ENCODE data around the gene OPALIN. TPM values are rescaled to one million over a fixed set of nuclear protein-coding genes. Genes with fewer than 3 reads are reported as not detected.

The OPALIN gene
- total and polyA plus RNA-seq, 2 donors (not counting 3 experiments of a cell fraction or from before 2014, with no cell fraction given) = not detected

DNA sequence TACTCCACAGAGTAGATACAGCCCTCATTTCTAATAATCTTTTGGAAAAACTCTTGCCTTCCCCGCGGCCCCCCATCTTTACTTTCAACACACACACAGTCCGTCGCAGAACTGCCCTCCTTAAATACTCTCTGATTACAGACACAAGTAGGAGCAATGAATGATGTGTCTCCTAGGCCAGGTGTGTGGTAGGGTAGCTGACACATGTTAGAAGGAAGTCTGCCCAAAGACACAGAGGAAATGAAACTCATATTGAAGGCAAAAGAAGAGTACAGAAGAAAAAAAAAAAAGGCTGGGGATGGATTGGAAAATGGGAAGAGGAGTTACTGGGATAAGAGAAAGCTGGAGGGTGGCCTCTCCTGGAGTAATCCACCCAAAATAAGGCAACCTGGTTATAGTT lies 14.6 kb downstream of the OPALIN start:
- dilution Hi-C loops (cut with MboI; ENCODE audit: extremely low pct_ligation_motif_present, low sequenced_read_pairs) (no loop called here), intact Hi-C loops (cut with micrococcal nuclease) (no loop called here)
- Histone ChIP-seq H3K4me3 (replicated peaks in 1 of 3; ENCODE audit: insufficient read depth in 1 of 3, low read depth in 1 of 3, low read length in 3 of 3) (no peak overlapping the region), H3K9me3 (replicated peaks; ENCODE audit: control insufficient read depth, insufficient read depth, low read length) (no peaks in the 10 kb centered on the region), H3K36me3 (ENCODE audit: control insufficient read depth in 2 of 2, extremely low read depth in 1 of 2, insufficient read depth in 2 of 2, low read length in 2 of 2) (no peaks in the 10 kb centered on the region), H3K9me1 (replicated peaks; ENCODE audit: control insufficient read depth, extremely low read depth, insufficient read depth, low read length) (no peaks in the 10 kb centered on the region), H3K27ac (ENCODE audit: insufficient read depth, low read depth, low read length) (no peak overlapping the region), H3K9ac (replicated peaks; ENCODE audit: extremely low read depth, insufficient read depth, low read length) (no peak overlapping the region), H2AFZ (ENCODE audit: low read depth, low read length) (no peak overlapping the region), H4K20me1 (replicated peaks; ENCODE audit: control insufficient read depth, extremely low read depth, insufficient read depth, low read length) (no peaks in the 10 kb centered on the region), H3K4me1 (ENCODE audit: control insufficient read depth, extremely low read depth, insufficient read depth, low read length) (no peaks in the 10 kb centered on the region), H3K4me2 (ENCODE audit: insufficient read depth, low read length) (no peak overlapping the region), H3K27me3 (ENCODE audit: control insufficient read depth in 2 of 2, insufficient read depth in 2 of 2, low read length in 2 of 2) (peaks cover 3 to 4% of the 10 kb centered on the region in 2 experiments), H3K79me2 (ENCODE audit: control insufficient read depth, insufficient read depth, low read length) (no peaks in the 10 kb centered on the region)
- FAIRE-seq (no peak), DNase-seq (ENCODE audit: low read depth, low spot score) (no peak)
- ChIA-PET POLR2A (no interaction called here), CTCF (interaction anchor here (2.1 kb wide), 1 partner anchor 327 kb away, joined by 11 read pairs; no protein-coding TSS in a partner anchor)
- TF ChIP-seq FOS (IDR thresholded peaks at IDR 0.05; ENCODE audit: borderline replicate concordance, insufficient read depth, low read length) (no peak), POLR2A (IDR thresholded peaks at IDR 0.05; ENCODE audit: low read depth, low read length) (no peak), MAX (IDR thresholded peaks at IDR 0.05; ENCODE audit: insufficient read depth, insufficient read length) (no peak), GATA2 (IDR thresholded peaks at IDR 0.05; ENCODE audit: insufficient read depth, insufficient read length, low read depth, low read length) (no peak), EZH2 (IDR thresholded peaks at IDR 0.05; ENCODE audit: borderline replicate concordance, low read depth, low read length, severe bottlenecking) (no peak), JUN (IDR thresholded peaks at IDR 0.05; ENCODE audit: borderline replicate concordance, insufficient read depth, insufficient read length, low read depth) (no peak), MYC (IDR thresholded peaks at IDR 0.05; ENCODE audit: low read depth, low read length) (no peak), POLR2AphosphoS5 (IDR thresholded peaks at IDR 0.05; ENCODE audit: insufficient read depth, low read depth, low read length) (no peak)
- TF ChIP-seq, protein P1, sequence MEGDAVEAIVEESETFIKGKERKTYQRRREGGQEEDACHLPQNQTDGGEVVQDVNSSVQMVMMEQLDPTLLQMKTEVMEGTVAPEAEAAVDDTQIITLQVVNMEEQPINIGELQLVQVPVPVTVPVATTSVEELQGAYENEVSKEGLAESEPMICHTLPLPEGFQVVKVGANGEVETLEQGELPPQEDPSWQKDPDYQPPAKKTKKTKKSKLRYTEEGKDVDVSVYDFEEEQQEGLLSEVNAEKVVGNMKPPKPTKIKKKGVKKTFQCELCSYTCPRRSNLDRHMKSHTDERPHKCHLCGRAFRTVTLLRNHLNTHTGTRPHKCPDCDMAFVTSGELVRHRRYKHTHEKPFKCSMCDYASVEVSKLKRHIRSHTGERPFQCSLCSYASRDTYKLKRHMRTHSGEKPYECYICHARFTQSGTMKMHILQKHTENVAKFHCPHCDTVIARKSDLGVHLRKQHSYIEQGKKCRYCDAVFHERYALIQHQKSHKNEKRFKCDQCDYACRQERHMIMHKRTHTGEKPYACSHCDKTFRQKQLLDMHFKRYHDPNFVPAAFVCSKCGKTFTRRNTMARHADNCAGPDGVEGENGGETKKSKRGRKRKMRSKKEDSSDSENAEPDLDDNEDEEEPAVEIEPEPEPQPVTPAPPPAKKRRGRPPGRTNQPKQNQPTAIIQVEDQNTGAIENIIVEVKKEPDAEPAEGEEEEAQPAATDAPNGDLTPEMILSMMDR (IDR thresholded peaks at IDR 0.05; ENCODE audit: extremely low read depth in 1 of 2, insufficient read depth in 1 of 2, low read depth in 1 of 2, low read length in 2 of 2) = no peak
- no TSS peak for BruUV-seq (replicated peaks)

All from endothelial cell of umbilical vein (primary cell).